Measurements from ENCODE around the gene GALNT7. TPM values are rescaled to one million over a fixed set of nuclear protein-coding genes. Genes with fewer than 3 reads are reported as not detected.
"Not testable (repeated sequence)": the region's sequence is repeated elsewhere in the genome, so short reads cannot be mapped to it uniquely, and the experiment has no call there.

The GALNT7 gene
- total RNA-seq, 1 donor from 2014 or later = 31.1 TPM

- peak; percentile 78 for DNase-seq (ENCODE audit: low read depth)
- no peak overlapping the region for H3K4me3 ChIP-seq (ENCODE audit: low read depth, low read length)
- TF ChIP-seq CTCF (conservative IDR thresholded peaks at IDR 0.05; ENCODE audit: low read depth, low read length) = no peak
Observed at GRCh38 chr4:173182403-173182802, 13.8 kb downstream of the GALNT7 start.

GRCh38 chr4:173183659-173184247 is 15.1 kb downstream of the GALNT7 start:
- not testable (repeated sequence) for H3K4me3 ChIP-seq (ENCODE audit: low read depth, low read length); DNase-seq (ENCODE audit: low read depth)

- H3K4me3 ChIP-seq (ENCODE audit: low read depth, low read length) = no peak overlapping the region
- DNase-seq (ENCODE audit: low read depth) = no peak
- TF ChIP-seq CTCF (conservative IDR thresholded peaks at IDR 0.05; ENCODE audit: low read depth, low read length) = no peak
Observed at GRCh38 chr4:173185847-173186510, 17.4 kb downstream of the GALNT7 start.

- TF ChIP-seq CTCF (conservative IDR thresholded peaks at IDR 0.05; ENCODE audit: low read depth, low read length) = no peak
- DNase-seq (ENCODE audit: low read depth) = no peak
- no peak overlapping the region for H3K4me3 ChIP-seq (ENCODE audit: low read depth, low read length)
Observed at GRCh38 chr4:173187732-173188131, 19.1 kb downstream of the GALNT7 start.

GRCh38 chr4:173188648-173189047 is 20.0 kb downstream of the GALNT7 start:
- no peak for TF ChIP-seq CTCF (conservative IDR thresholded peaks at IDR 0.05; ENCODE audit: low read depth, low read length)
- DNase-seq (ENCODE audit: low read depth) = no peak
- no peak overlapping the region for H3K4me3 ChIP-seq (ENCODE audit: low read depth, low read length)

GRCh38 chr4:173189117-173189693 is 20.6 kb downstream of the GALNT7 start:
- TF ChIP-seq CTCF (conservative IDR thresholded peaks at IDR 0.05; ENCODE audit: low read depth, low read length) = no peak
- H3K4me3 ChIP-seq (ENCODE audit: low read depth, low read length) = no peak overlapping the region
- no peak for DNase-seq (ENCODE audit: low read depth)

GRCh38 chr4:173191623-173192041 is 23.0 kb downstream of the GALNT7 start:
- no peak for TF ChIP-seq CTCF (conservative IDR thresholded peaks at IDR 0.05; ENCODE audit: low read depth, low read length)
- no peak for DNase-seq (ENCODE audit: low read depth)
- no peak overlapping the region for H3K4me3 ChIP-seq (ENCODE audit: low read depth, low read length)

Measured in epithelial cell of proximal tubule (primary cell).